Measurements from ENCODE around the gene CENPX. TPM values are rescaled to one million over a fixed set of nuclear protein-coding genes. Genes with fewer than 3 reads are reported as not detected.

The CENPX gene
- total RNA-seq, 4 donors from 2014 or later: 52.1 to 144 (median 106) TPM

DNA sequence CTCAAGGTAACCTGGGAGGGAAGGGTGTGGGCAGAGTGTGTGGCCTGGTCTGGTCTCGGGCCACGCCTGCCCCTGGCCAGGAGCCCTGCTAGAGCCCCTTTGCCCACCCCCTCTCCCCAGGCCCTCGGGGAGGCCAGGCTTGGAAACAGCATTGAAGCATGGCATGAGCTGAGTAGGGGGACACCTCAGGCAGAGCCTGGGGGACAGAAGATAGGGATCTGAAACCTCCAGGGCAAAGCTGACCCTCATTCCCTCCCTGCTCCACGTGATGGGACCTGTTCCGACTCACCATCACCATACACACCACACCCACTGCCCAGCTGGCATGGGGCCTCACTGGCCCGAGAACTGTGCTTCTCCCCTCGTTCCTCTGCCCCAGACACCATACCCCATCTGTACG lies 26.4 kb upstream of the CENPX start:
- peaks cover 28 to 46% (median 36%) of the 10 kb centered on the region in 3 donors for H3K4me1 ChIP-seq
- no peak overlapping the region for H3K27ac ChIP-seq
- H3K36me3 ChIP-seq: peaks cover 0 to 50% (median 13%) of the 10 kb centered on the region in 3 donors
- H3K27me3 ChIP-seq: no peaks in the 10 kb centered on the region
- 57 to 58% methylated on average over 2 to 3 of the region's 8 CpGs for WGBS, 2 donors
- DNase-seq: no peak
- intact Hi-C loops (cut with DNase I): no loop called here
- H3K4me3 ChIP-seq: no peak overlapping the region
- H3K9me3 ChIP-seq: no peaks in the 10 kb centered on the region
- TF ChIP-seq, protein P1, sequence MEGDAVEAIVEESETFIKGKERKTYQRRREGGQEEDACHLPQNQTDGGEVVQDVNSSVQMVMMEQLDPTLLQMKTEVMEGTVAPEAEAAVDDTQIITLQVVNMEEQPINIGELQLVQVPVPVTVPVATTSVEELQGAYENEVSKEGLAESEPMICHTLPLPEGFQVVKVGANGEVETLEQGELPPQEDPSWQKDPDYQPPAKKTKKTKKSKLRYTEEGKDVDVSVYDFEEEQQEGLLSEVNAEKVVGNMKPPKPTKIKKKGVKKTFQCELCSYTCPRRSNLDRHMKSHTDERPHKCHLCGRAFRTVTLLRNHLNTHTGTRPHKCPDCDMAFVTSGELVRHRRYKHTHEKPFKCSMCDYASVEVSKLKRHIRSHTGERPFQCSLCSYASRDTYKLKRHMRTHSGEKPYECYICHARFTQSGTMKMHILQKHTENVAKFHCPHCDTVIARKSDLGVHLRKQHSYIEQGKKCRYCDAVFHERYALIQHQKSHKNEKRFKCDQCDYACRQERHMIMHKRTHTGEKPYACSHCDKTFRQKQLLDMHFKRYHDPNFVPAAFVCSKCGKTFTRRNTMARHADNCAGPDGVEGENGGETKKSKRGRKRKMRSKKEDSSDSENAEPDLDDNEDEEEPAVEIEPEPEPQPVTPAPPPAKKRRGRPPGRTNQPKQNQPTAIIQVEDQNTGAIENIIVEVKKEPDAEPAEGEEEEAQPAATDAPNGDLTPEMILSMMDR (IDR thresholded peaks at IDR 0.05): no peak
- no peak for TF ChIP-seq POLR2A (IDR thresholded peaks at IDR 0.05)

DNA sequence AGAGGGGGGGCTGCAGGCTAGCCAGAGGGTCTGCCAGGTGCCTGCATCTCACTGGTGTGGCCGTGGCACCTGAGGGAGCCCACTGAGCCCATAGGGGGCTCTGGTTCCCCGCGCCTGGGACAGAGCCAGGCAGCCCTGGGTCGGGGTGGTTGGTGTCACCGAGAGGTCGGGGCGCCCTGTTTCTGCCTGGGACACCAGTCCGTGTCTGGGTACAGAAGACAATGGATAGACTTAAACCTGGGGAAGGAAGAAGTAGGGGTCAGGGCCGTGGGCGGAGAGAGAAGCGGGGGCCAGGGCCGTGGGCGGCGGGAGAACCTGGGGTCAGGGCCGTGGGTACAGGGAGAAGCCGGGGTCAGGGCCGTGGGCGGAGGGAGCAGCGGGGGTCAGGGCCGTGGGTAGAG lies 25.9 kb upstream of the CENPX start:
- intact Hi-C loops (cut with DNase I): no loop called here
- DNase-seq: no peak
- no peaks in the 10 kb centered on the region for H3K9me3 ChIP-seq
- TF ChIP-seq, protein P1 (IDR thresholded peaks at IDR 0.05): no peak
- H3K4me3 ChIP-seq: no peak overlapping the region
- H3K27ac ChIP-seq: no peak overlapping the region
- 90 to 94% methylated on average over 6 to 16 of the region's 20 CpGs for WGBS, 2 donors
- peaks cover 0 to 45% (median 7%) of the 10 kb centered on the region in 3 donors for H3K36me3 ChIP-seq
- H3K4me1 ChIP-seq: peaks cover 25 to 41% (median 32%) of the 10 kb centered on the region in 3 donors
- H3K27me3 ChIP-seq: no peaks in the 10 kb centered on the region

DNA sequence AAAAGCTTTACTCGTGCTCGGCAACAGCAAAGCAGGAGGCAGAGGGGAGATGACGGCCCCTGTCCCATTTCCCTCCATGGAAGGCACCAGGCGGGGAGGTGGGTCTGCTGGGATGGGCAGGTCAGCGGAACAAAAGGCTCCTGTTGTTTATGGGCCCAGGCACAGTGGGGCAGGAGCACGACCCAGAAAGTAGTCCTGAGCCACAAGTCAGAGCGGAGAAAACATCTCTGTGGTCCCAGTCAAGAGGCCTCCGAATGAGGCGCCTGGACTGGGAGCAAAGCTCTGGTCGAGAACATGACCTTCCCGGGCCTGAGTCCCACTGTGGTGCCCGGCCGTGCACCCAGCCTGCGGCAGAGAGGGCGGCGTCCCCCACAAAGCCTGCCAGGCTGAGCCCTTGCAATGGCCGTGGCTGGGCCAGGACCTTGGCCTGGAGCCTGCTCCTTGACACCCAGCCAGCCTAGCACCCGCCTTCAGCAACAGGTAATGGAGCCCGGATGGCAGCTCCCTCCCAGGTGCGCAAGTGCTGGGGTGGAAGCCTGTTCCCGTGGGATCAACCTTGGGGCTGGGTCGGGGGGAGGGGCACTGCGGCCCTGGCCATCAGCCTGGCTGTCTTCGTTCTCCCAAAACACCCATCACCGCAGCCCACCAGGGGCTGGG lies 25.4 kb upstream of the CENPX start:
- no peak for DNase-seq
- Histone ChIP-seq H3K27me3 (no peaks in the 10 kb centered on the region), H3K27ac (no peak overlapping the region), H3K4me3 (no peak overlapping the region), H3K9me3 (no peaks in the 10 kb centered on the region), H3K4me1 (peaks cover 20 to 36% (median 27%) of the 10 kb centered on the region in 3 donors), H3K36me3 (peaks cover 0 to 39% (median 7%) of the 10 kb centered on the region in 3 donors)
- WGBS, 2 donors: 95 to 98% methylated on average over 7 to 11 of the region's 25 CpGs
- intact Hi-C loops (cut with DNase I): no loop called here
- no peak for TF ChIP-seq POLR2A (IDR thresholded peaks at IDR 0.05)
- TF ChIP-seq, protein P1 (IDR thresholded peaks at IDR 0.05): no peak

DNA sequence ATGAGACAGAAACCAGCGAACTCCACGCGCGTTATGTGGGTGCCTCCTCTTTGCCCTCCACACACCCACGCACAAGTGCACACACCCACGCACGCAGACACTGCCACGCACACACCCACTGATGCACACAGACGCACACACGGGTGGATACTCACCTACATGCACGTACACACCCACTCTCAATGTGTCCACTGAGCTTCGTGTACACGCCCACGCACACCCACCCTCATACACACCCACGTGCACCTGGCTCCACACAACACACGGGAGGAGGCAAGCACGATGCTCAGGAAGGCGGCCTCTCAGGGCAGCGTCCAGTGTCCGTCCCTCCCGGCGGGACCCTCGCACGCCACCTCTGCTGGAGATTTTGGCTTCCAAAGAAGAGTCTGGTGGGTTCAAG lies 24.7 kb upstream of the CENPX start:
- 85 to 87% methylated on average over 13 to 15 of the region's 24 CpGs for WGBS, 2 donors
- intact Hi-C loops (cut with DNase I): no loop called here
- no peak for TF ChIP-seq POLR2A (IDR thresholded peaks at IDR 0.05)
- TF ChIP-seq, protein P1 (IDR thresholded peaks at IDR 0.05): no peak

DNA sequence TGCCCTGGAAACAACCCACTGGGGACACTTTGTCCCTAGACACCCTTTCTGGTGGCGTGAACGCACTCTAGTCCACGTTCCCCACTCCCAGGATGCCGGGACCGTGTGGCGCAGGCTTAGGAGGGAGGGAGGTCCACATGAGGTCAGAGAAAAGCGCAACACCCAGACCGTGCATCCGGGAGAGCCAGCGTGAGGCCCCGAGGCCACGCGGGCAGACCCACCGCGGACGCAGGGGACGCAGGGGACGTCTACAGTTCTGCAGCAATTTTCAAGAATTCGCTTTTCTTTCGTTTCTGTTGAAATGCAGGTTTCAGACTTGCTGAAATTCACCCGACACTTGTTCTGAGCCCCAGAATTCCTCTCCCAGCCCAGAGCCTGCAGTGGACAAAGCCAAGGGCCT lies 24.2 kb upstream of the CENPX start:
- Histone ChIP-seq H3K36me3 (peaks cover 0 to 39% (median 7%) of the 10 kb centered on the region in 3 donors), H3K4me3 (no peak overlapping the region), H3K9me3 (no peaks in the 10 kb centered on the region), H3K27ac (no peak overlapping the region), H3K27me3 (no peaks in the 10 kb centered on the region), H3K4me1 (peaks cover 11 to 25% (median 19%) of the 10 kb centered on the region in 3 donors)
- WGBS, 2 donors: 73 to 87% methylated on average over 4 to 7 of the region's 21 CpGs
- TF ChIP-seq, protein P1 (IDR thresholded peaks at IDR 0.05): no peak
- TF ChIP-seq POLR2A (IDR thresholded peaks at IDR 0.05): no peak
- DNase-seq: no peak
- intact Hi-C loops (cut with DNase I): no loop called here

More for the DNA sequence above, 24.7 kb upstream of the CENPX start:
- no peaks in the 10 kb centered on the region for H3K27me3 ChIP-seq
- H3K27ac ChIP-seq: no peak overlapping the region
- H3K4me3 ChIP-seq: no peak overlapping the region
- DNase-seq: no peak
- peaks cover 13 to 29% (median 20%) of the 10 kb centered on the region in 3 donors for H3K4me1 ChIP-seq
- no peaks in the 10 kb centered on the region for H3K9me3 ChIP-seq
- H3K36me3 ChIP-seq: peaks cover 0 to 39% (median 7%) of the 10 kb centered on the region in 3 donors

Data from esophagus squamous epithelium (tissue), 5 donors.